ENCODE data around the gene ZMPSTE24.

- TF ChIP-seq CTCF (IDR thresholded peaks at IDR 0.05) (no peak), TCF7L2 (IDR thresholded peaks at IDR 0.05; ENCODE audit: low read depth, low read length) (no peak), POLR2AphosphoS5 (IDR thresholded peaks at IDR 0.05; ENCODE audit: low read depth, low read length) (no peak), SIN3A (IDR thresholded peaks at IDR 0.05; ENCODE audit: borderline replicate concordance, insufficient read depth, low read depth, low read length) (no peak)
Observed at GRCh38 chr1:40281853-40282252, 23.8 kb downstream of the ZMPSTE24 start.
